Mammary microvascular endothelial cell (primary cell): ENCODE results near the gene SHC1. TPM values are rescaled to one million over a fixed set of nuclear protein-coding genes. Genes with fewer than 3 reads are reported as not detected.

Experiments
- total RNA-seq: library from RNA; depleted of rRNA; stranded (reverse); fragments of >200 nt; gene quantifications from 2 replicates; pipeline ENCODE4 v1.2.3, GENCODE V29; 2015

The SHC1 gene, protein sequence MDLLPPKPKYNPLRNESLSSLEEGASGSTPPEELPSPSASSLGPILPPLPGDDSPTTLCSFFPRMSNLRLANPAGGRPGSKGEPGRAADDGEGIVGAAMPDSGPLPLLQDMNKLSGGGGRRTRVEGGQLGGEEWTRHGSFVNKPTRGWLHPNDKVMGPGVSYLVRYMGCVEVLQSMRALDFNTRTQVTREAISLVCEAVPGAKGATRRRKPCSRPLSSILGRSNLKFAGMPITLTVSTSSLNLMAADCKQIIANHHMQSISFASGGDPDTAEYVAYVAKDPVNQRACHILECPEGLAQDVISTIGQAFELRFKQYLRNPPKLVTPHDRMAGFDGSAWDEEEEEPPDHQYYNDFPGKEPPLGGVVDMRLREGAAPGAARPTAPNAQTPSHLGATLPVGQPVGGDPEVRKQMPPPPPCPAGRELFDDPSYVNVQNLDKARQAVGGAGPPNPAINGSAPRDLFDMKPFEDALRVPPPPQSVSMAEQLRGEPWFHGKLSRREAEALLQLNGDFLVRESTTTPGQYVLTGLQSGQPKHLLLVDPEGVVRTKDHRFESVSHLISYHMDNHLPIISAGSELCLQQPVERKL
- total RNA-seq: 224 and 240 TPM in 2 replicates

DNA sequence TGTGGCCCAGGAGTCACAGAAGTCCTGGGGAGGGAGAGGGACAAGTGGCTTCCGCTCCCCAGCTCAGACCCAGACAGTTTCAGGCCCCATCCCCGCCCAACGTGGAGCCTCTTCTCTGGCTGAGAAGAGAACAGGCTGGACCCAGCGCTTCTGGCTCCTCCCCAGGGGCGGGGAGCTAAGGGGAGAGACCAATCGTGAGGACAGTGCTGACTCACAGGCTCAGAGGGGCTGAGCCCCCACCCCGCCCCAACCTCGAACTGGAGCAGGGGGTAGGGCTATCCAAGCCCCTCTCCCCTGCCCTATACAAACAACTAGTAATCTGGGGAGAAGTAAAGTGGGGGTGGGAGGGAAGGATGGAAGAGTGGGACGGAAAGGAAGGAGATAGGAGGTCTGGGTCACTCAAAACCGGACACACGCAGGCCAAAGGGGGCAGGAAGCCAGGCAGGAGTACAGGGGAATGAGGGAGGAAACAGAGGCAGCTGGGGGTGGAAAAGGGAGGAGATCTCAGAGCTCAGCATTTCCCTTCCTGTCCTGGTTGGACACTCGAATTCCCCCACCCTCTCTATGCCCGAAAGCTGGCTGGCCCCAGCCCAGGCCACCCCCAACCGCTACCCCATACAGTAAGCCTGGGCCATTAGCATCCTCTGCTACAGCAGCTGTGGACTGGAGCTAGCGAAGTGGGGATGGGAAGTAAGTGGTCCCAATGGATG is at the start of gene SHC1:
Gene SHC1, minus strand, starts transcription at position 117 of the 710 bp plus-strand sequence. CDS start 221 bp downstream, outside the sequence.

DNA sequence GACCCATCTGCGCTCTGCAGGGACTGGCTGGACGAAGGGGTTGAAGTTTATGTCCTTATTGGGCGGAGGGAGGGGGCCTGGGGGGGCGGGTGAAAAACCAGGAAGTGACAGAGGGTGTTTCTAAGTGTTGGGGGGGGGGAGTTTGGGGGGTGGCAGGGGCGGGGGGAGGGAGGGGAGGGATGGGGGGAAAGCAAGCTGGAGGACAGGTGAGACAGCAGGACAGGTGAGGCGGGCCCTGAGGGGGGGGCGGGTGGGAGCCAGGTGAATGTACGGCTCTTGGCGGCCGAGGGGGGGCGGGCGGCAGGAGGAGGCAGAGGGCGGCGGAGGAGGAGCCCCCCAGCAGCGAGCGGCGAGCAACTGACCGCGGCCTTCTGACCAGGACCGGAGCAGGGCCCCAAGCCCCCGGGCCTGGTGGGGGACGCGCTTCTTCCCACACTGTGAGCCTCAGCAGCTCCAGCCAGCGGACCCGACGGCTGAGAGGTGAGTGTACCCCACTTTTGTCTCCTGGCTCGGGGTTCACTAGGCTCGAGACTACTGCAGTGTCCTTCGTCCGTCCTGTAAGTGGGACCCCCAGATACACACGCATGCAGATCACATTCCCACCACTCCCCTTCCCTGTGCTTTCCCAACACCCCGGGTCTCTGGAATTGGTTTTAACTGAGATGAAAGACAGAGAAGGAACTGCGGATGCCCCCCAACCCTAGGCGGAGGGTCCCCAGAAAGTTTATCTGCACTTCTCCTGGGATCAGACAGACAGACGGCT is 32.1 kb upstream of the SHC1 start, which contains the start of gene ZBTB7B:
Gene ZBTB7B, plus strand, starts transcription at position 339 of the 763 bp plus-strand sequence. CDS start 11,859 bp downstream, outside the sequence.

DNA sequence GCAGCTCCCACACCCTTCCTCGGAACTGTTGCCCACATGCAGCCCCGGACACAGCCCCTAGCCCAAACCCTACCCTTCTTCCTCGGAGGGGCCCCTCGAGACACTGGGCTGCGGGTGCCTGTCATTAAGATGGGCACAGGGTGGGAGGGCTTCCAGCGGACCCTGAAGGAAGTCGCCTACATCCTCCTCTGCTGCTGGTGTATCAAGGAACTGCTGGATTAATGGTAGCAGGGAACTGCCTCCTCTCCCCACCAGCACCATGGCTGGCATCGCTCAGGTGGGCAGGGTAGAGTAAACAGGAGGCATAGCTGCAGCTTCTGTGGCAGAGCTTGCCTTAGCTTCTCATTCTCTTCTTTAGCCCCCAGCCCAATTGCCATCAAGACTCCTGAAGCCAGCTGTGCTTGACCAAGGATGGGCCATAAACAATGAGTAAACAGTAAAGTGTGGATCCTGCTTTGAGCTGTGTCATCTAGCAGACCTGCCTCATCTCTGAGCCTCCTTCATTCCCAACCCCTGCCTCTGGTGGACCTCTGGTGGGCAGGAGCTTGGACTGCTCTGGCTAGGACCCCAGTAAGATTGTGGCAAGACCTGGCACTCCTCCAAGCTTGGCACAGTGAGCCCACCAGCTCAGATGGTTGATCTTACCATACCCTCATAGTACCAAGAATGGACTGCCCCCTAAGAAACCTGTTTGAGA is 23.2 kb upstream of the SHC1 start, which contains the start of gene LENEP:
Gene LENEP, plus strand, starts transcription at position 15 of the 697 bp plus-strand sequence. Its CDS starts 22 bp downstream, at position 37.

DNA sequence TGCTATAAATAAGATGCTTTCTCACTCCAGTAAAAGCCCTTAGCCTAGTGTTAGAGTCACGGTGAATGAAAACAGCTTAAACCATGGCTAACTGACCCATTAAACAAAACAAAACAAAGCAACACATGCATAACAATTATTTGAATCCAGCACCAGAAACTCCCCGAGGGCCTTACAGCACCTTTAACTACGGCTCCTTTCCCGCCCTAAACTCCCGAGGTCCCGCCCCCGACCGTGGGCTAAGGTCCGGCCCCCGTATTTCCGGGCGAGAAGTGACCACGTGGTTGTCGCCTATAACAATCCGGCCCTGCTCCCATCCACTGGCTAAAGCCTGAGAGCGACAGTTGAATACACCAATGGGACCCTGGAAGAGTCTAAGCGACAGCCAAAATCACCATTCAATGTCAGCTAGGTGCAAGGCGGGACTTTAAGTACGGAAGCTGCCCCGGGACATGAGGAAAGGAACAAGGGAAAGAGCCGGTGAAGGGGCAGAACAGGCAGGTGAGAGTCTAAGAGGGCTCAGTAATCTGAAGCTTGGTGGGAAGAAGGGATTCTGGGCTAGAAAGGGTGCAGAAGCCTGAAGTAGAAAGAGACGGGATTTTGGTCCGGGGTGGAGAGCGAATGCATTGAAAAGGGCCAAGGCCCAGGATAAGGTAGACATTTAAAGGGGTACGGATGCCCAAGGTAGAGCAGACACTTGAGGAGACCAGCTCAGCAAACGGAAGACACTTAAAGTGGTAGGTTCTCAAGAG is 12.5 kb upstream of the SHC1 start, which contains the start of gene FLAD1:
Gene FLAD1, plus strand, starts transcription at position 448 of the 752 bp plus-strand sequence. CDS start 351 bp downstream, outside the sequence.

DNA sequence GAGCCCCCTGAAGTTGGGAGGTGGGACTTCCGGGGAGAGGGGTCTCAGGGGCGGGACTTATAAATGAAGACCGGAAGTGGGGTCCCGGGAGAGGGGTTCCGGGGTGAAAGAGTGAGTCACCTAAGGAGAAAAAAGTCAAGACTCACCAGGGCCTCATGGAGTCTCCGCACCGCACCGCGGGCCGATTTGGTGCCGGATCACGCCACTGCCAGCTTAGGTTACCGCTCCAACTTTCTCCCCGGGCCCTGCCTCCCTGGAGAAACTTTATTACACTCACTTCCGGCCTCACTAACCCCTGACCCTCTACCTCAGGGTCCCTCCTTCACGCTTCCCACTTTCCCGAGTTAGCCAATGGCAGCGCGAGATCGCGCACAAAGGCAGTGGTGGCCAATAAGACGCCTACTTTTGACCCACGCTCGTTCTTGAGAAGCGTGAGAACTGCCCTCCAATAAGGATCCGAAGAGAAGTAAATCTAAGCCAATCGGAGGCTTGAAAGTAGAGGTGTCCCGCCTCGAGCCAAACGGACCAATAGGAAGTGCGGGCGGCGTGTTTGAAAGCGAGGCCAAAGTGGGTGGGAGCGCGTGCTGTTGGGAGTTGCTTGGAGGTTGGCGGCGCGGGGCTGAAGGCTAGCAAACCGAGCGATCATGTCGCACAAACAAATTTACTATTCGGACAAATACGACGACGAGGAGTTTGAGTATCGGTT is 3.7 kb upstream of the SHC1 start, which contains the start of gene CKS1B:
Gene CKS1B, plus strand, starts transcription at position 580 of the 706 bp plus-strand sequence. Its CDS starts 65 bp downstream, at position 645.

DNA sequence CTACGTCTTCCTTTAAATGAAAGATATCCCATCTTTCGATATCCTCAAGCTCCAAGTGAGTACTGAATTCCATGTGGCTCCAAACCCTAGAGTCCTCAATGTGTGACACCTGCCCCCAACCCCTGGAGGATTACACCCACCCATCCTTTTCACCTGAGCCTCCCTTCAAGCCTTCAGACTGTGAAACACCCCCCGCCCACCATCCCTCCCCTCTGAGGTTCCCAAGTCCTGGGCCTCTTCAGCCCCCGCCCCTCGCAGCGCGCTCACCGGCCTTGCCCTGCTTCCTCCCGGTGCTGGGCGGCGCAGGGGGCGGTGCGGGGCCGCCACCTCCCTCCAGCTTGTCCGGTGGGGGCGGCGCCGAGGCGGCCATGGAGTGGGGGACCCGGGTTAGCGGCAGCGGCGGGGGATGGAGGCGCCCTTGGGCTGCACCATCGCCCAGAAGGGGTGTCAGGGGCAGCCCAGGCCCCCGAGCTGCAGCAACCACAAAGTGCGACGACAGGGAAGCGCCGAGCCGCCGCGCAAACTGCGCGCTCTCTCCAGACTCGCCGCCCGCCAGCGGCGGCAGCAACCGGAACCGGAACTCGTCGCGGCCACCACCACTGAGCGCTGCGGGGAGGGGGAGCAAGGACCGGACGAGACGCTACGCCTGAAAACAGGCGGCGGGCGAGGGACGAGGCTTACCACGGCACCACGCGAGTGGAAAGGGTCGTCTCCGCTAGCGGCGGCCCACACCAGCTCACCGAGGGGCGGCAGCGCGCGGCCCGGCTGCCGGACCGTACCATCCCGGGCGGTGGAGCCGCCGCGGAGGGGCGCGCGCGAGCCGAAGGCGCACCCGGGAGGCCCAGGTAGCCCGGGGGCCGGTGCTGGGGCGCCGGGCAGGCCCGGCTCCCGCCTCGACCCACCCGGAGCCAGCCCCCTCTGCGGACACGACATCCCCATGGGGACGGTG is 9.1 kb downstream of the SHC1 start, which contains the start of gene PYGO2:
Gene PYGO2, minus strand, starts transcription at position 576 of the 949 bp plus-strand sequence. Its CDS starts 206 bp downstream, at position 370.

DNA sequence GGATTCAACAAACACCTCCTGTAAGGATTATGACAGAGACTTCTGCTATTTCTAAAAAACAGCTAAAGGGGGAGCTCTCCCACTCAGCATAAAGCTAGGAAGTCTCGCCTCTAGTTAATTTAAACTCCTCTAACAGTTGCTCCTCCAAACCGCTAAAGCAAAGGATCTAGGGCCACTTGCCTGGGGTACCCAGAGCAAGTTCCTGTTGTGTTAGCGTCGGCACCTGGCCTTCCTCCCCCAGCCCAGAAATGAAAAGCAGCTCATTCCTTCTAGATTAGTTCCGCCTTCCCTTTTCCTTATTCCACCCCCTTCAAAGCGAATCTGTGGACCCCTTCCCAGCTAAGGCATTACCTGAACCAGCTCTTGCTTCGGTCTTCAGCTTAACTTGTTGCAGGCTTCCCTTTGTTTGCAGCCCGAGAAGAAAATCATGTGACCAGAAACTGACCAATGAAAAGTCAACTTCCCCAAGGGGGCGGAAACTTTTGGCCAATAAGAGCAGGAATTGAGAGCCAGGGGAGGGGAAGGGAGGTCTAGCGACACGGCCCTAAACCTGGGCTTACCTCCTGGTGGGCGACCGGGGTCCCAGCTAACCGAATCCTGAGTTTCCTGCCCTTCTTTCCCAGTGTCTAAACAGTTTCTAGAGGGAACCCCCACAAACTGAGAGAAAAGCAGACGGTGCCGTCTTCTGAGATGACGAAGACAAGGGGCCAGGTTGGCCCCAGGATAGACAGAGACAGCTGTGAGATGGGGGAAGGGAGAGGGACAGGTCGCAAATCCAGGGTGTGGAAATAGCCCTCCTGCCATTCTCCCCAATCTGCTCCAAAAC is 14.6 kb downstream of the SHC1 start, which contains the start of gene PBXIP1:
Gene PBXIP1, minus strand, starts transcription at position 382 of the 826 bp plus-strand sequence. CDS start 2,378 bp downstream, outside the sequence.

DNA sequence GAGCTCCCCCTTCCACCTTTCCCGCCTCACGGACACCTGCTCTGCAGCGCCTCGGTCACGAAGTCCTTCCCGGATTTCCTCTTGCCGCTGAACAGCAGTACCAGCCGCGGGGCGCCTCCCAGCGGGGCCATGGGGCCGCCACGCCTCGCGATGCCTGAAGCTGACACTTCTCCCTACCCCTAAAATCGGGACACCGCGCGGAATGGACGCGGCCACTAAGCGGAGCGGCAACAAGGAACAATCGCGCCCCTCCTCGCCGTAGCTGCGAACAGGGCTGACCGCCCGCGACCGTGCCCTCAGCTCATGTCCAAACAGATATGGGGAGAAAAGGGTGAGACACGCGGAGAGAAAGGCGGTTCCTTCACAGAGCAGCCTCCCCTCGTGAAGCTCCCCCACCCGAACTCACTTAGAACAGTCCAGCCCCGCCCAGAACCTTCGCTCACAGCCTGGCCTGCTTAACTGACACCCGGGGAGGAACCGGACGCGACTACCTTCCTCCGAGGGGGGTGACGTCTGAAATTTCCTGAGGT is 33.9 kb downstream of the SHC1 start, which contains the start of gene PMVK:
Gene PMVK, minus strand, starts transcription at position 165 of the 530 bp plus-strand sequence. Its CDS starts 34 bp downstream, at position 131.

Other genes starting within 250 kb of the SHC1 start
- gene KCNN3, start 100.5 kb downstream of the SHC1 start, total RNA-seq: 0.40 and 0.64 TPM in 2 replicates
- 11.4 and 13.8 TPM in 2 replicates for gene PMVK, start 34.0 kb downstream of the SHC1 start, total RNA-seq
- gene PBXIP1, start 14.6 kb downstream of the SHC1 start, total RNA-seq: 41.0 and 47.8 TPM in 2 replicates
- 13.3 and 13.9 TPM in 2 replicates for gene PYGO2, start 9.0 kb downstream of the SHC1 start, total RNA-seq
- gene CKS1B, start 3.9 kb upstream of the SHC1 start, total RNA-seq: 186 and 213 TPM in 2 replicates
- 27.8 and 32.6 TPM in 2 replicates for gene FLAD1, start 12.6 kb upstream of the SHC1 start, total RNA-seq
- gene LENEP, start 22.8 kb upstream of the SHC1 start, total RNA-seq: not detected in 2 replicates
- 14.7 and 15.7 TPM in 2 replicates for gene ZBTB7B, start 32.1 kb upstream of the SHC1 start, total RNA-seq
- not detected in 2 replicates for gene DCST2, start 63.0 kb upstream of the SHC1 start, total RNA-seq
- not detected in 2 replicates for gene DCST1, start 63.1 kb upstream of the SHC1 start, total RNA-seq
- 763 and 804 TPM in 2 replicates for gene ADAM15, start 80.6 kb upstream of the SHC1 start, total RNA-seq
- gene EFNA4, start 93.0 kb upstream of the SHC1 start, total RNA-seq: 7.9 and 9.4 TPM in 2 replicates
- gene EFNA3, start 108.1 kb upstream of the SHC1 start, total RNA-seq: 0.64 and 0.80 TPM in 2 replicates
- gene EFNA1, start 157.1 kb upstream of the SHC1 start, total RNA-seq: 30.8 and 33.2 TPM in 2 replicates
- gene SLC50A1, start 165.1 kb upstream of the SHC1 start, total RNA-seq: 35.6 and 39.2 TPM in 2 replicates
- gene DPM3, start 169.8 kb upstream of the SHC1 start, total RNA-seq: 98.3 and 118 TPM in 2 replicates
- gene KRTCAP2, start 202.6 kb upstream of the SHC1 start, total RNA-seq: 160 and 168 TPM in 2 replicates
- gene TRIM46, start 203.1 kb upstream of the SHC1 start, total RNA-seq: 1.4 and 2.7 TPM in 2 replicates
- gene THBS3, start 237.2 kb upstream of the SHC1 start, total RNA-seq: 2.7 and 4.0 TPM in 2 replicates
- gene MTX1, start 237.9 kb upstream of the SHC1 start, total RNA-seq: 74.1 and 76.9 TPM in 2 replicates